Neural progenitor cell (in vitro differentiated cells): ENCODE measurements around the gene ZMYND11. TPM values are rescaled to one million over a fixed set of nuclear protein-coding genes. Genes with fewer than 3 reads are reported as not detected.

Experiments
- DNase-seq: peaks from one replicate; pipeline ENCODE4 v3.0.0-alpha.2; 2016; ENCODE audit warnings: low spot score
- H2AFZ ChIP-seq: fragments of 200-600 bp; sonication (generic); replicated peaks from 2 replicates; pipeline ENCODE4 v1.6.1; 2016; ENCODE audit warnings: antibody characterized with exemption
- H3F3A ChIP-seq: fragments of 200-600 bp; sonication (generic); 2 replicates; pipeline ENCODE4 v1.6.1; 2016; ENCODE audit warnings: antibody characterized with exemption, low read depth
- H3K27ac ChIP-seq: fragments of 200-600 bp; sonication (generic); 2 replicates; pipeline ENCODE4 v1.5.1; 2016; ENCODE audit warnings: mild to moderate bottlenecking
- H3K27me3 ChIP-seq: fragments of 200-600 bp; sonication (generic); 2 replicates; pipeline ENCODE4 v1.6.1; 2016; ENCODE audit warnings: mild to moderate bottlenecking, moderate library complexity
- H3K36me3 ChIP-seq: fragments of 200-600 bp; sonication (generic); 2 replicates; pipeline ENCODE4 v1.5.1; 2016
- H3K4me1 ChIP-seq: fragments of 200-600 bp; sonication (generic); 2 replicates; pipeline ENCODE4 v1.6.1; 2016; ENCODE audit warnings: mixed run types
- H3K4me2 ChIP-seq: fragments of 200-600 bp; sonication (generic); 2 replicates; pipeline ENCODE4 v1.6.1; 2016
- H3K4me3 ChIP-seq: fragments of 200-600 bp; sonication (generic); 2 replicates; pipeline ENCODE4 v1.5.1; 2016
- H3K79me2 ChIP-seq: fragments of 200-600 bp; sonication (generic); 2 replicates; pipeline ENCODE4 v1.6.1; 2016; ENCODE audit warnings: low read depth
- H3K9ac ChIP-seq: fragments of 200-600 bp; sonication (generic); 2 replicates; pipeline ENCODE4 v1.6.1; 2016
- H3K9me3 ChIP-seq: fragments of 200-600 bp; sonication (generic); 2 replicates; pipeline ENCODE4 v1.5.1; 2016; ENCODE audit warnings: low read depth
- H4K20me1 ChIP-seq: fragments of 200-600 bp; sonication (generic); 2 replicates; pipeline ENCODE4 v1.6.1; 2016; ENCODE audit warnings: low read depth
- H3K27ac Mint-ChIP-seq: 3 replicates; pipeline ENCODE4 v1.8.0; 2021; ENCODE audit warnings: mixed read lengths
- H3K27me3 Mint-ChIP-seq: 2 replicates; pipeline ENCODE4 v1.8.0; 2022; ENCODE audit warnings: low read depth, mild to moderate bottlenecking, inconsistent platforms, moderate library complexity, mixed read lengths; ENCODE audit not compliant: insufficient read depth
- H3K36me3 Mint-ChIP-seq: 3 replicates; pipeline ENCODE4 v1.8.0; 2021; ENCODE audit warnings: mixed read lengths
- H3K4me1 Mint-ChIP-seq: 3 replicates; pipeline ENCODE4 v1.8.0; 2021; ENCODE audit warnings: mixed read lengths
- H3K4me3 Mint-ChIP-seq: 3 replicates; pipeline ENCODE4 v1.8.0; 2021; ENCODE audit warnings: mild to moderate bottlenecking, moderate library complexity, mixed read lengths
- H3K9me3 Mint-ChIP-seq: 3 replicates; pipeline ENCODE4 v1.8.0; 2020; ENCODE audit warnings: mixed read lengths
- EZH2 ChIP-seq: fragments of 200-600 bp; sonication (generic); IDR thresholded peaks from 2 replicates; pipeline ENCODE4 v1.6.1; 2017; ENCODE audit warnings: antibody characterized with exemption, mild to moderate bottlenecking, moderate library complexity
- EZH2phosphoT487 ChIP-seq: fragments of 200-600 bp; sonication (generic); IDR thresholded peaks from 2 replicates; pipeline ENCODE4 v1.6.1; 2017; ENCODE audit warnings: antibody characterized with exemption
- total RNA-seq: library from RNA; depleted of rRNA; stranded (reverse); fragments of >200 nt; gene quantifications from 2 replicates; pipeline ENCODE4 v1.2.3, GENCODE V29; 2015; ENCODE audit warnings: low replicate concordance
- TF ChIP-seq, protein P1 (sequence below): fragments of 200-600 bp; sonication (generic); IDR thresholded peaks from 2 replicates; pipeline ENCODE4 v1.5.1; 2017; ENCODE audit warnings: antibody characterized with exemption, mild to moderate bottlenecking

ZMYND11 gene
- total RNA-seq, 1 donor from 2014 or later: 59.5 TPM

DNA sequence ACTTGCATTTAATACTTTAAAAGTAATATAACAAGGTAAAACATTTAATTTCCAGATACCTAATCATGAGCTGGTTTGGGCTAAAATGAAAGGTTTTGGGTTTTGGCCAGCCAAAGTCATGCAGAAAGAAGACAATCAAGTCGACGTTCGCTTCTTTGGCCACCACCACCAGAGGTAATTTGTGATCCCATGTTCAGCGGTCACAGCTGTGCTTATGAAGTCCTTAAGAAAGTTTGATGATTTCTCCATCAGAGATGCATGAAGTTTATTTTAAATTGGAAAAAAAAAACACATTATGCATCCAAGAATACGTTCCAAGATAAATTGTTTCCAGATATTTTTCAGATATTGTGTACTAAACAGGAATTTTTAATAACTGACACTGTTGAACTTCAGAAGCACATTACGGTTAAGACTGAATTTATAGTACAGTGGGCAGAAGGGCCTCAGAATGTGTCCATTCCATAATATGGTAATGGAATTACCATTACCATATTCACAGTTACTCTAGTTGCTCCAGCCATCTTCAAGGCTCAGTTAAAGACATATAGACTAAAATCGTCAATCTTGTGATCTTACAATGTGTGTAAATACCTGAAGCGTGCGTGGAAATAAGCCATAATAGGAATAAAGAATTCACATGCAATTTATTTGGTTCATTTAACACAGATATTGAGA lies 106.8 kb downstream of the ZMYND11 start:
- Histone ChIP-seq H3K27ac (no peak overlapping the region), H4K20me1 (peaks cover 3% of the 10 kb centered on the region), H3K79me2 (no peaks in the 10 kb centered on the region), H3K4me2 (no peak overlapping the region), H3K9me3 (no peaks in the 10 kb centered on the region), H3K27me3 (no peaks in the 10 kb centered on the region), H2AFZ (no peak overlapping the region), H3K4me3 (no peak overlapping the region), H3K36me3 (peaks cover 13% of the 10 kb centered on the region), H3F3A (no peaks in the 10 kb centered on the region), H3K9ac (no peak overlapping the region), H3K4me1 (no peaks in the 10 kb centered on the region)
- H3K27ac Mint-ChIP-seq: no peak overlapping the region
- no peak overlapping the region for H3K4me3 Mint-ChIP-seq
- no peaks in the 10 kb centered on the region for H3K9me3 Mint-ChIP-seq
- peaks cover 6% of the 10 kb centered on the region for H3K4me1 Mint-ChIP-seq
- H3K27me3 Mint-ChIP-seq: no peaks in the 10 kb centered on the region
- no peak for TF ChIP-seq EZH2phosphoT487
- TF ChIP-seq, protein P1, sequence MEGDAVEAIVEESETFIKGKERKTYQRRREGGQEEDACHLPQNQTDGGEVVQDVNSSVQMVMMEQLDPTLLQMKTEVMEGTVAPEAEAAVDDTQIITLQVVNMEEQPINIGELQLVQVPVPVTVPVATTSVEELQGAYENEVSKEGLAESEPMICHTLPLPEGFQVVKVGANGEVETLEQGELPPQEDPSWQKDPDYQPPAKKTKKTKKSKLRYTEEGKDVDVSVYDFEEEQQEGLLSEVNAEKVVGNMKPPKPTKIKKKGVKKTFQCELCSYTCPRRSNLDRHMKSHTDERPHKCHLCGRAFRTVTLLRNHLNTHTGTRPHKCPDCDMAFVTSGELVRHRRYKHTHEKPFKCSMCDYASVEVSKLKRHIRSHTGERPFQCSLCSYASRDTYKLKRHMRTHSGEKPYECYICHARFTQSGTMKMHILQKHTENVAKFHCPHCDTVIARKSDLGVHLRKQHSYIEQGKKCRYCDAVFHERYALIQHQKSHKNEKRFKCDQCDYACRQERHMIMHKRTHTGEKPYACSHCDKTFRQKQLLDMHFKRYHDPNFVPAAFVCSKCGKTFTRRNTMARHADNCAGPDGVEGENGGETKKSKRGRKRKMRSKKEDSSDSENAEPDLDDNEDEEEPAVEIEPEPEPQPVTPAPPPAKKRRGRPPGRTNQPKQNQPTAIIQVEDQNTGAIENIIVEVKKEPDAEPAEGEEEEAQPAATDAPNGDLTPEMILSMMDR: no peak
- no peak for TF ChIP-seq EZH2
- H3K36me3 Mint-ChIP-seq: peaks cover 8% of the 10 kb centered on the region
- DNase-seq: no peak

GRCh38 chr10:244227-244626 lies 109.0 kb downstream of the ZMYND11 start:
- peaks cover 4% of the 10 kb centered on the region for H3K4me1 Mint-ChIP-seq
- H3K4me2 ChIP-seq: no peak overlapping the region
- H3F3A ChIP-seq: no peaks in the 10 kb centered on the region
- H3K36me3 Mint-ChIP-seq: peaks cover 11% of the 10 kb centered on the region
- no peaks in the 10 kb centered on the region for H3K4me1 ChIP-seq
- H3K79me2 ChIP-seq: no peaks in the 10 kb centered on the region
- H3K9me3 ChIP-seq: no peaks in the 10 kb centered on the region
- H3K27ac ChIP-seq: no peak overlapping the region
- no peak overlapping the region for H3K9ac ChIP-seq
- no peak overlapping the region for H3K4me3 ChIP-seq
- H2AFZ ChIP-seq: no peak overlapping the region
- peaks cover 3% of the 10 kb centered on the region for H4K20me1 ChIP-seq
- H3K4me3 Mint-ChIP-seq: no peak overlapping the region
- H3K36me3 ChIP-seq: peaks cover 17% of the 10 kb centered on the region
- no peaks in the 10 kb centered on the region for H3K27me3 ChIP-seq
- no peaks in the 10 kb centered on the region for H3K9me3 Mint-ChIP-seq
- DNase-seq: no peak
- no peak for TF ChIP-seq EZH2phosphoT487
- TF ChIP-seq, protein P1: no peak
- TF ChIP-seq EZH2: no peak
- H3K27ac Mint-ChIP-seq: no peak overlapping the region
- H3K27me3 Mint-ChIP-seq: no peaks in the 10 kb centered on the region

DNA sequence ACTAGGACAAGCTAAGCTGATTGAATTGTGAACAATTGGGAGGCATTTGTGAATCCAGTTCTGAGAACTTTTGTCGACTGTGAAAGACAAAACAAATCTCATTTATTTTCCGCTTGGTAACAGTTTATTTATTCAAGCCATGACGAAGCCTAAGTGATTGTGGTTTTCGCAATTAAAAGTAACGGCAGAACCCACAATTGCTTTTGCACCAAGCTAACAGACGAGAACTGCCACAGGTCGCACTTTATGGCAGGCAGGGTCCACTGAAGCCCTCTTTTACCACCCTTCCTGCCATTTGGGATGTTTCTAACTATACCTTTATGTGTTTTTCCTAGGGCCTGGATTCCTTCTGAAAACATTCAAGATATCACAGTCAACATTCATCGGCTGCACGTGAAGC lies 111.2 kb downstream of the ZMYND11 start:
- H3K4me3 ChIP-seq: no peak overlapping the region
- H3K27me3 ChIP-seq: no peaks in the 10 kb centered on the region
- H3K79me2 ChIP-seq: no peaks in the 10 kb centered on the region
- H3K4me2 ChIP-seq: no peak overlapping the region
- Mint-ChIP-seq H3K36me3 (peaks cover 23% of the 10 kb centered on the region), H3K4me1 (peaks cover 2% of the 10 kb centered on the region), H3K9me3 (no peaks in the 10 kb centered on the region), H3K27me3 (no peaks in the 10 kb centered on the region), H3K4me3 (no peak overlapping the region), H3K27ac (no peak overlapping the region)
- H3K9me3 ChIP-seq: no peaks in the 10 kb centered on the region
- no peak for DNase-seq
- no peak overlapping the region for H3K27ac ChIP-seq
- TF ChIP-seq, protein P1: no peak
- TF ChIP-seq EZH2phosphoT487 (no peak), EZH2 (no peak)
- H3K36me3 ChIP-seq: peaks cover 20% of the 10 kb centered on the region
- no peak overlapping the region for H2AFZ ChIP-seq
- H3K4me1 ChIP-seq: no peaks in the 10 kb centered on the region
- H4K20me1 ChIP-seq: peaks cover 3% of the 10 kb centered on the region
- H3K9ac ChIP-seq: no peak overlapping the region
- no peaks in the 10 kb centered on the region for H3F3A ChIP-seq
